ENCODE data around the gene PDCD5. TPM values are rescaled to one million over a fixed set of nuclear protein-coding genes. Genes with fewer than 3 reads are reported as not detected.

The PDCD5 gene
- total and polyA plus RNA-seq, 2 donors (not counting 3 experiments of a cell fraction or from before 2014, with no cell fraction given) = 51.7 to 154 TPM

DNA sequence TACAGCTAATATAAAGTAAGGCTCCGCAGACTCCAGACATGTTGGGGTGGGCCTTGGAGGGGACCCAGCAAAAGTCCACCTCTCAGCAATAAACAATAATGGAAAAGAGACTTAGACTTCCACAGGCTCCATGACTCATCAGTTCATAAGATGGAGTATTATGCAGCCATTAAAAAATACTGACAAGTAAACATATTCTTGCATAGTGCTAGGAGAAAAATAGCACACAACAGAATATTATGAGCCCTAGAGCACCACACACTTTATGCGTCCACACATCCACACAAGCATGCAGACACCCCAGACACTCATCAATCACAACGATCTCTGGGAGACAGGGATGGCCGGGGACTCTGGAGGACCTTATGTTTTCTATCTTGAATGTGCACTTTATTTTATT lies 46.0 kb downstream of the PDCD5 start:
- dilution Hi-C loops (cut with MboI; ENCODE audit: extremely low pct_ligation_motif_present, low sequenced_read_pairs) (no loop called here), intact Hi-C loops (cut with micrococcal nuclease) (no loop called here)
- H3K27ac ChIP-seq (ENCODE audit: insufficient read depth, low read depth, low read length) = no peak overlapping the region
- no peaks in the 10 kb centered on the region for H3K9me3 ChIP-seq (replicated peaks; ENCODE audit: control insufficient read depth, insufficient read depth, low read length)
- no peaks in the 10 kb centered on the region for H3K9me1 ChIP-seq (replicated peaks; ENCODE audit: control insufficient read depth, extremely low read depth, insufficient read depth, low read length)
- CTCF ChIA-PET = no interaction called here
- no peak for FAIRE-seq
- H3K27me3 ChIP-seq (ENCODE audit: control insufficient read depth in 2 of 2, insufficient read depth in 2 of 2, low read length in 2 of 2) = no peaks in the 10 kb centered on the region
- no peak overlapping the region for H2AFZ ChIP-seq (ENCODE audit: low read depth, low read length)
- no TSS peak for BruUV-seq (replicated peaks)
- no peaks in the 10 kb centered on the region for H3K79me2 ChIP-seq (ENCODE audit: control insufficient read depth, insufficient read depth, low read length)
- H4K20me1 ChIP-seq (replicated peaks; ENCODE audit: control insufficient read depth, extremely low read depth, insufficient read depth, low read length) = no peaks in the 10 kb centered on the region
- DNase-seq (ENCODE audit: low read depth, low spot score) = no peak
- H3K36me3 ChIP-seq (ENCODE audit: control insufficient read depth in 2 of 2, extremely low read depth in 1 of 2, insufficient read depth in 2 of 2, low read length in 2 of 2) = peaks cover 5 to 38% of the 10 kb centered on the region in 2 experiments
- H3K4me2 ChIP-seq (ENCODE audit: insufficient read depth, low read length) = no peak overlapping the region
- no peak overlapping the region for H3K4me3 ChIP-seq (replicated peaks in 1 of 3; ENCODE audit: insufficient read depth in 1 of 3, low read depth in 1 of 3, low read length in 3 of 3)
- no peaks in the 10 kb centered on the region for H3K4me1 ChIP-seq (ENCODE audit: control insufficient read depth, extremely low read depth, insufficient read depth, low read length)
- POLR2A ChIA-PET = no interaction called here
- H3K9ac ChIP-seq (replicated peaks; ENCODE audit: extremely low read depth, insufficient read depth, low read length) = no peak overlapping the region
- TF ChIP-seq POLR2AphosphoS5 (IDR thresholded peaks at IDR 0.05; ENCODE audit: insufficient read depth, low read depth, low read length) (no peak), CTCF (IDR thresholded peaks at IDR 0.05; ENCODE audit: extremely low read depth in 1 of 2, insufficient read depth in 1 of 2, low read depth in 1 of 2, low read length in 2 of 2) (no peak), EZH2 (IDR thresholded peaks at IDR 0.05; ENCODE audit: borderline replicate concordance, low read depth, low read length, severe bottlenecking) (no peak), MAX (IDR thresholded peaks at IDR 0.05; ENCODE audit: insufficient read depth, insufficient read length) (no peak), FOS (IDR thresholded peaks at IDR 0.05; ENCODE audit: borderline replicate concordance, insufficient read depth, low read length) (no peak), JUN (IDR thresholded peaks at IDR 0.05; ENCODE audit: borderline replicate concordance, insufficient read depth, insufficient read length, low read depth) (no peak), GATA2 (IDR thresholded peaks at IDR 0.05; ENCODE audit: insufficient read depth, insufficient read length, low read depth, low read length) (no peak), MYC (IDR thresholded peaks at IDR 0.05; ENCODE audit: low read depth, low read length) (no peak), POLR2A (IDR thresholded peaks at IDR 0.05; ENCODE audit: low read depth, low read length) (no peak)
